ENCODE data around the gene ARHGAP44. TPM values are rescaled to one million over a fixed set of nuclear protein-coding genes. Genes with fewer than 3 reads are reported as not detected.

The ARHGAP44 gene
- total RNA-seq, 1 donor from 2014 or later, result 17.5 TPM

DNA sequence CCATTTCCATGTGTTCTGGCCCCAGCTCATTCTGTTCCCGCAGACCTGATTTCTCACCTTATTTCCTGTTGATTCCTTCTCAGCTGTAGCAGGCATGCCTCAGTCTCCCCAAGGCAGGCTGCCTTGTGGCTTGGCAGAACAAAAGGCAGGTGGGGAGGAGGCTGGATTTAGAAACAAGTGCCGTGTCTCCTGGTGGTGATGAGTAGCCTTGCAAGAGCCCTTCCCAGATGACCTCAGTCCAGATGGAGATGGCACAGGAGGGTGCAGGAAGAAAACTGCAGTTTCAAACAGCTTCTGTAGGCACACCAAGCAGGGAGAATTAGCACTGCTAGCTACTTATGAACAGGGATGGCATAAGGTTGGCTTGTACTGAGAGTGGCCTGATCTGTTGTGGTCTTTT lies 64.6 kb downstream of the ARHGAP44 start:
- Mint-ChIP-seq H3K4me3 (ENCODE audit: unreplicated experiment) (no peak overlapping the region), H3K4me1 (ENCODE audit: low read depth, unreplicated experiment) (no peaks in the 10 kb centered on the region), H3K9me3 (ENCODE audit: unreplicated experiment) (no peaks in the 10 kb centered on the region), H3K36me3 (ENCODE audit: unreplicated experiment) (no peaks in the 10 kb centered on the region), H3K27me3 (ENCODE audit: unreplicated experiment) (no peaks in the 10 kb centered on the region), H3K27ac (ENCODE audit: unreplicated experiment) (no peak overlapping the region)
- DNase-seq, result no peak
- TF ChIP-seq, protein P1, sequence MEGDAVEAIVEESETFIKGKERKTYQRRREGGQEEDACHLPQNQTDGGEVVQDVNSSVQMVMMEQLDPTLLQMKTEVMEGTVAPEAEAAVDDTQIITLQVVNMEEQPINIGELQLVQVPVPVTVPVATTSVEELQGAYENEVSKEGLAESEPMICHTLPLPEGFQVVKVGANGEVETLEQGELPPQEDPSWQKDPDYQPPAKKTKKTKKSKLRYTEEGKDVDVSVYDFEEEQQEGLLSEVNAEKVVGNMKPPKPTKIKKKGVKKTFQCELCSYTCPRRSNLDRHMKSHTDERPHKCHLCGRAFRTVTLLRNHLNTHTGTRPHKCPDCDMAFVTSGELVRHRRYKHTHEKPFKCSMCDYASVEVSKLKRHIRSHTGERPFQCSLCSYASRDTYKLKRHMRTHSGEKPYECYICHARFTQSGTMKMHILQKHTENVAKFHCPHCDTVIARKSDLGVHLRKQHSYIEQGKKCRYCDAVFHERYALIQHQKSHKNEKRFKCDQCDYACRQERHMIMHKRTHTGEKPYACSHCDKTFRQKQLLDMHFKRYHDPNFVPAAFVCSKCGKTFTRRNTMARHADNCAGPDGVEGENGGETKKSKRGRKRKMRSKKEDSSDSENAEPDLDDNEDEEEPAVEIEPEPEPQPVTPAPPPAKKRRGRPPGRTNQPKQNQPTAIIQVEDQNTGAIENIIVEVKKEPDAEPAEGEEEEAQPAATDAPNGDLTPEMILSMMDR (IDR thresholded peaks at IDR 0.05; ENCODE audit: partially characterized antibody, unreplicated experiment), result peak; percentile 16

DNA sequence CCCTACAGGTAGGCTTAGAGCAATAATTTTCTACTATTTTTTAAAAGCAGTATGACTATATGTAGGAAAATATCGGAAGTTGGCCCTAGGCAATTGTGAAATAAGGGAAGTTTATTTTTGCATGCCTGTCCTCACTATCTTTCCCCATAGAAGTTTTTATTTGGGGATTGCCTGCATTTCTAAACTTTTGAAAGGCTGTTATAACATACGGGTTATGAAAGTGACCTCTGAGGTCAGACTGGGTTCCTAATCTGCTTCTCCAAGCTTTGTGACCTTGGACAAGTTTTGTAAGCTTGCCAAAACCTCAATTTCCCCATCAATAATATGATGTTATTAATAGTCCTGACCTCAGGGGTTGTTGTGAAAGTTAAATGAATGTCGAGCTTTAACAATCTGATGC lies 67.1 kb downstream of the ARHGAP44 start:
- Mint-ChIP-seq H3K4me3 (ENCODE audit: unreplicated experiment) (no peak overlapping the region), H3K9me3 (ENCODE audit: unreplicated experiment) (no peaks in the 10 kb centered on the region), H3K27me3 (ENCODE audit: unreplicated experiment) (no peaks in the 10 kb centered on the region), H3K36me3 (ENCODE audit: unreplicated experiment) (no peaks in the 10 kb centered on the region), H3K27ac (ENCODE audit: unreplicated experiment) (no peak overlapping the region), H3K4me1 (ENCODE audit: low read depth, unreplicated experiment) (no peaks in the 10 kb centered on the region)
- TF ChIP-seq, protein P1 (IDR thresholded peaks at IDR 0.05; ENCODE audit: partially characterized antibody, unreplicated experiment), result no peak
- DNase-seq, result no peak

DNA sequence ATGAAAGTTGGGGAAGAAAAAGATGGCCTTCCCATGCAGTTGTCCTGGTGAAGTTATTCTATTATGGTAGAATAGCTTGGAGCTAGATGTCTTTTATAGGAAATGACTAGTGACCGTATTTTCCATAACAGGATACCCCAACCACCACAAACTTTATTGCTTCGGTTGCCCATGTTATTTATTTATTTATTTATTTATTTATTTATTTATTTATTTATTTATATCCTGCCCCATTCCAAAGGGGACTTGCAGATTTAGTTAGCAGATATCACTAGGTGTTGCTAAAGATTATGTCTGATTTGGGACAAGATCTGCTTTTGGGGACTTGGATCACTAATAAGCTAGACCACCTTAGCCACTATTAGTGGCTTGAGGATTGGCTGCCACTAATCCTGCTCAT lies 68.3 kb downstream of the ARHGAP44 start:
- no peaks in the 10 kb centered on the region for H3K36me3 Mint-ChIP-seq (ENCODE audit: unreplicated experiment)

DNA sequence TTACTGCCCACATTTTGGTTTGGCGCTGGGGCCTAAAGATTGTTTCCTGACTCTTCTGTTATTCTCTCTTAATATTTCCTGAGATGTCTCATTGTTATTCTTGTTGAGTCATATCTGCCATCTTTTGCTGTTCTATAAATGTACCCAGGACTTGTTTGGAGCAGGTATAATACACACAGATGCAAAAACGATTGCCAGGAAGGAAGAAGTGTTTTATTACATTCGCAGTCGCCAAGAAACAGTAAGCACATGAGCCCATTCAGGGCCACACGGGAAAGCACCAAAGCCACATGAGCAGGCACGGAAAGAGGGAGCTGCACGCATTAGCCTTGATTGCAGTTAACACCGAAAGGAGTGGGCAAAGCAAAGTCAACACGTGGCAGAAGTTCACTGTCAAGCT lies 70.2 kb downstream of the ARHGAP44 start:
- Mint-ChIP-seq H3K36me3 (ENCODE audit: unreplicated experiment) (no peaks in the 10 kb centered on the region), H3K9me3 (ENCODE audit: unreplicated experiment) (peaks cover 2% of the 10 kb centered on the region), H3K4me3 (ENCODE audit: unreplicated experiment) (no peak overlapping the region), H3K27ac (ENCODE audit: unreplicated experiment) (no peak overlapping the region), H3K27me3 (ENCODE audit: unreplicated experiment) (no peaks in the 10 kb centered on the region), H3K4me1 (ENCODE audit: low read depth, unreplicated experiment) (no peaks in the 10 kb centered on the region)
- TF ChIP-seq, protein P1 (IDR thresholded peaks at IDR 0.05; ENCODE audit: partially characterized antibody, unreplicated experiment), result no peak
- DNase-seq, result no peak

More for the DNA sequence above, 68.3 kb downstream of the ARHGAP44 start:
- TF ChIP-seq, protein P1 (IDR thresholded peaks at IDR 0.05; ENCODE audit: partially characterized antibody, unreplicated experiment), result no peak
- Mint-ChIP-seq H3K4me3 (ENCODE audit: unreplicated experiment) (no peak overlapping the region), H3K4me1 (ENCODE audit: low read depth, unreplicated experiment) (no peaks in the 10 kb centered on the region), H3K27me3 (ENCODE audit: unreplicated experiment) (no peaks in the 10 kb centered on the region), H3K9me3 (ENCODE audit: unreplicated experiment) (no peaks in the 10 kb centered on the region), H3K27ac (ENCODE audit: unreplicated experiment) (no peak overlapping the region)
- no peak for DNase-seq

DNA sequence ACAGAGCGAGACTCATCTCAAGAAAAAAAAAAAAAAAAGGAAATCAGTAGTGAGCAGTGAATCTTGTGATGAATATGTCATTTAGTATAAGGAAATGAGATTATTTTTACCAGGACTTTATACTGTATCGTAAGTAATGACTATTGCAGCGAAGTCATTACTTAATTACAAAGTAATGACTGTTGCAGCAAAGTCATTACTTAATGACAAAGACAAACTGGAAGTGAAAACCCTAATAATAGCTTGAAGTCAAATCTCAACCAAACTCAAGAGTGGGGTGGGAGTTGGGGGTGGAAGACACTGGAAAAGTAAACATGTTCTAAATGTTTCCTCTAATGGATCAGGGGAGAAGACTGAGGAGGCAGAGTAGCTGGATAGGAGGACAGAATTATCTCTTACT lies 76.5 kb downstream of the ARHGAP44 start:
- Mint-ChIP-seq H3K27me3 (ENCODE audit: unreplicated experiment) (no peaks in the 10 kb centered on the region), H3K9me3 (ENCODE audit: unreplicated experiment) (peaks cover 2% of the 10 kb centered on the region), H3K4me1 (ENCODE audit: low read depth, unreplicated experiment) (no peaks in the 10 kb centered on the region), H3K4me3 (ENCODE audit: unreplicated experiment) (no peak overlapping the region), H3K27ac (ENCODE audit: unreplicated experiment) (no peak overlapping the region), H3K36me3 (ENCODE audit: unreplicated experiment) (no peaks in the 10 kb centered on the region)
- no peak for DNase-seq
- TF ChIP-seq, protein P1 (IDR thresholded peaks at IDR 0.05; ENCODE audit: partially characterized antibody, unreplicated experiment), result no peak

All from glutamatergic neuron (in vitro differentiated cells).